ENCODE results near the gene PITPNM1.

DNA sequence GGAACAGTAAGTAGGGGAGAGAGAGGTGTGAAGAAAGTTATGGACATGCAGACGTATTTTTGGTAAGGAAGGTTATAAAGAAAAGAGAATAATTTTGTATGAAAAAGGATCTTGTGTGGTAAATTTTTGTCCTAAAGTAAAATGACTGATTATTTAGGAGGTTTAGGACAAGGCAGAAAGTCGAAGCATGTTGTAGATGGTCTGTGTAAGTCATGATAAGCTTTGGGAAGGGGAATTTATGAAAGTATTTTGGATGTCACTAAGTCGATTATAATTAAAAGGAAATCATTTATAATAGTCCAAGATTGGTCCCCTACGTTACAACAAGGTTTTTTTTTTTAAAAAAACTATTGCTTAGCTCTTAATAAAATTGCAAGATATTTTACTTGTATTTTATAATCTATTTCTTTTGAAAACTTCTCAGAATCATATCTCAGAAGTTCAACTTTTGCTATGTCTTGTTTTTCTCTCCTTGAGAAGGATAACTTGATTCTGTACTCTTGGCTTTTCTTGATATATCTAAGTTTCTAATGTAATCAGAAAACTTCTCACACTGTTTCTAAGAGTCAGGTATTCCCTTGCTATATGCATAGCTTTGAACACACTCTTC is 29.0 kb upstream of the PITPNM1 start:
- no peak for TF ChIP-seq CTCF (conservative IDR thresholded peaks at IDR 0.05; ENCODE audit: low read depth, low read length)
- no peak for TF ChIP-seq EZH2 (IDR thresholded peaks at IDR 0.05; ENCODE audit: borderline replicate concordance, low read depth, low read length, poor library complexity, severe bottlenecking)

Data from A673 (cell line).